ENCODE data around the gene SLC22A16.

- TF ChIP-seq CTCF (IDR thresholded peaks at IDR 0.05) (no peak), POLR2A (IDR thresholded peaks at IDR 0.05) (no peak)
Measured at GRCh38 chr6:110394409-110394808, 82.0 kb downstream of the SLC22A16 start.
